H9 (cell line): ENCODE measurements around the gene TBCC. TPM values are rescaled to one million over a fixed set of nuclear protein-coding genes. Genes with fewer than 3 reads are reported as not detected.

Experiments
- DNase-seq: peaks from one replicate; pipeline ENCODE4 v3.0.0-alpha.2; 2017
- H2AFZ ChIP-seq: one replicate; pipeline ENCODE4 v1.6.1; 2013; ENCODE audit warnings: mild to moderate bottlenecking, low read length, control low read depth, moderate library complexity
- H2AK5ac ChIP-seq: 2 replicates; pipeline ENCODE4 v1.6.1; 2013; ENCODE audit warnings: low read length, control low read depth, mixed read lengths; ENCODE audit not compliant: insufficient read length
- H2BK120ac ChIP-seq: one replicate; pipeline ENCODE4 v1.6.1; 2013; ENCODE audit warnings: low read depth, mild to moderate bottlenecking, low read length, control low read depth, inconsistent platforms; ENCODE audit not compliant: poor library complexity, severe bottlenecking
- H2BK12ac ChIP-seq: 2 replicates; pipeline ENCODE4 v1.6.1; 2013; ENCODE audit warnings: low read length, control low read depth, mixed read lengths, low read depth; ENCODE audit not compliant: insufficient read length
- H2BK15ac ChIP-seq: 2 replicates; pipeline ENCODE4 v1.6.1; 2013; ENCODE audit warnings: low read depth, low read length, control low read depth
- H2BK20ac ChIP-seq: one replicate; pipeline ENCODE4 v1.6.1; 2013; ENCODE audit warnings: low read depth, mild to moderate bottlenecking, low read length, control low read depth, inconsistent platforms; ENCODE audit not compliant: poor library complexity, severe bottlenecking
- H2BK5ac ChIP-seq: 2 replicates; pipeline ENCODE4 v1.6.1; 2013; ENCODE audit warnings: low read length, control low read depth, mixed read lengths; ENCODE audit not compliant: insufficient read length
- H3K14ac ChIP-seq: 2 replicates; pipeline ENCODE4 v1.6.1; 2013; ENCODE audit warnings: low read length, control low read depth; ENCODE audit not compliant: insufficient read depth
- H3K18ac ChIP-seq: 2 replicates; pipeline ENCODE4 v1.6.1; 2013; ENCODE audit warnings: low read depth, mild to moderate bottlenecking, mixed read lengths, low read length, control low read depth; ENCODE audit not compliant: insufficient read length
- H3K23ac ChIP-seq: 2 replicates; pipeline ENCODE4 v1.6.1; 2013; ENCODE audit warnings: low read length, control low read depth, mixed read lengths, low read depth; ENCODE audit not compliant: insufficient read length
- H3K23me2 ChIP-seq: 2 replicates; pipeline ENCODE4 v1.6.1; 2013; ENCODE audit warnings: low read depth, mild to moderate bottlenecking, mixed read lengths, low read length, control low read depth; ENCODE audit not compliant: insufficient read length, poor library complexity, severe bottlenecking
- H3K27ac ChIP-seq: 2 replicates; pipeline ENCODE4 v1.5.1; 2013; ENCODE audit warnings: low read length, control low read depth, mixed read lengths, low read depth; ENCODE audit not compliant: insufficient read length
- H3K27me3 ChIP-seq: 2 replicates; pipeline ENCODE4 v1.6.1; 2013; ENCODE audit warnings: low read length, control low read depth, inconsistent platforms; ENCODE audit not compliant: insufficient read depth
- H3K4ac ChIP-seq: 2 replicates; pipeline ENCODE4 v1.6.1; 2013; ENCODE audit warnings: low read depth, mild to moderate bottlenecking, control low read depth, inconsistent platforms, low read length, moderate library complexity
- H3K4me1 ChIP-seq: 2 replicates; pipeline ENCODE4 v1.6.1; 2013; ENCODE audit warnings: low read length, control low read depth, inconsistent platforms; ENCODE audit not compliant: insufficient read depth
- H3K4me2 ChIP-seq: 2 replicates; pipeline ENCODE4 v1.6.1; 2013; ENCODE audit warnings: low read length, control low read depth, mixed read lengths; ENCODE audit not compliant: insufficient read length, insufficient read depth
- H3K56ac ChIP-seq: 2 replicates; pipeline ENCODE4 v1.6.1; 2013; ENCODE audit warnings: low read depth, mild to moderate bottlenecking, mixed read lengths, low read length, control low read depth; ENCODE audit not compliant: insufficient read length
- H3K79me1 ChIP-seq: 2 replicates; pipeline ENCODE4 v1.6.1; 2013; ENCODE audit warnings: low read depth, mild to moderate bottlenecking, moderate library complexity, low read length, control low read depth, inconsistent platforms; ENCODE audit not compliant: insufficient read depth, poor library complexity, severe bottlenecking
- H3K79me2 ChIP-seq: 2 replicates; pipeline ENCODE4 v1.6.1; 2013; ENCODE audit warnings: low read length, control low read depth, inconsistent platforms; ENCODE audit not compliant: insufficient read depth
- H3K9ac ChIP-seq: 2 replicates; pipeline ENCODE4 v1.6.1; 2013; ENCODE audit warnings: low read length, control low read depth, mixed read lengths; ENCODE audit not compliant: insufficient read length; ENCODE audit errors: extremely low read depth
- H3K9me3 ChIP-seq: one replicate; pipeline ENCODE4 v1.6.1; 2013; ENCODE audit warnings: low read depth, low read length, inconsistent platforms; ENCODE audit not compliant: control insufficient read depth
- H3T11ph ChIP-seq: one replicate; pipeline ENCODE4 v1.6.1; 2013; ENCODE audit warnings: mild to moderate bottlenecking, low read length, control low read depth, inconsistent platforms
- H4K20me1 ChIP-seq: one replicate; pipeline ENCODE4 v1.6.1; 2013; ENCODE audit not compliant: control insufficient read depth, insufficient read length, insufficient read depth
- H4K5ac ChIP-seq: 2 replicates; pipeline ENCODE4 v1.6.1; 2013; ENCODE audit warnings: low read depth, mild to moderate bottlenecking, mixed read lengths, low read length, control low read depth; ENCODE audit not compliant: insufficient read length
- H4K8ac ChIP-seq: replicated peaks from 2 replicates; pipeline ENCODE4 v1.6.1; 2013; ENCODE audit warnings: low read length, control low read depth, mixed read lengths, low read depth; ENCODE audit not compliant: insufficient read length
- H4K91ac ChIP-seq: 2 replicates; pipeline ENCODE4 v1.6.1; 2013; ENCODE audit warnings: low read depth, mild to moderate bottlenecking, moderate library complexity, mixed read lengths, low read length, control low read depth; ENCODE audit not compliant: insufficient read length
- H3K27ac Mint-ChIP-seq, 3 experiments: 2 replicates in 2 of 3; 3 replicates in 1 of 3; pipeline ENCODE4 v1.8.0; 2020 to 2021; ENCODE audit warnings: mixed read lengths in 3 of 3, mild to moderate bottlenecking in 1 of 3, moderate library complexity in 1 of 3
- H3K27me3 Mint-ChIP-seq: 2 replicates; pipeline ENCODE4 v1.8.0; 2021; ENCODE audit warnings: low read depth, mild to moderate bottlenecking, moderate library complexity, mixed read lengths
- H3K36me3 Mint-ChIP-seq, 3 experiments: 2 replicates in 2 of 3; 3 replicates in 1 of 3; pipeline ENCODE4 v1.8.0; 2020 to 2021; ENCODE audit warnings: low read depth in 3 of 3, mixed read lengths in 3 of 3; ENCODE audit not compliant: insufficient read depth in 1 of 3
- H3K4me1 Mint-ChIP-seq, 2 experiments: 2 replicates each; pipeline ENCODE4 v1.8.0; 2020; ENCODE audit warnings: mixed read lengths in 2 of 2
- H3K4me3 Mint-ChIP-seq, 2 experiments: 2 replicates in 1 of 2; 3 replicates in 1 of 2; pipeline ENCODE4 v1.8.0; 2020 to 2021; ENCODE audit warnings: mild to moderate bottlenecking in 2 of 2, mixed read lengths in 2 of 2, moderate library complexity in 1 of 2
- H3K9me3 Mint-ChIP-seq, 2 experiments: 2 replicates in 1 of 2; 3 replicates in 1 of 2; pipeline ENCODE4 v1.8.0; 2020; ENCODE audit warnings: mild to moderate bottlenecking in 2 of 2, mixed read lengths in 2 of 2, moderate library complexity in 1 of 2
- CTCF ChIP-seq: fragments of 200-600 bp; sonication (generic); conservative IDR thresholded peaks from 3 replicates; pipeline ENCODE4 v1.8.0; 2021; ENCODE audit warnings: antibody characterized with exemption, mild to moderate bottlenecking
- WGBS: extraction: QIAGEN DNeasy Blood & Tissue Kit; methylation state at CpG from one replicate; pipeline ENCODE4 v1.1.7; 2013; ENCODE audit warnings: missing lambda C conversion rate, low lambda C conversion rate, mixed read lengths; ENCODE audit not compliant: insufficient read length; ENCODE audit errors: extremely low coverage; 5-methylcytosine and 5-hydroxymethylcytosine counted together
- total RNA-seq: library from RNA; stranded (reverse); gene quantifications from 2 replicates; pipeline ENCODE4 v1.2.1, GENCODE V29; 2021

TBCC gene
- total RNA-seq, 1 experiment from 2014 or later = 25.6 TPM

- no peaks in the 10 kb centered on the region for H3K9me3 ChIP-seq
- H3T11ph ChIP-seq = no peak overlapping the region
- TF ChIP-seq CTCF = no peak
- H3K4me2 ChIP-seq = no peak overlapping the region
- H2BK20ac ChIP-seq = peak overlapping the region; percentile 6
- H4K5ac ChIP-seq = no peak overlapping the region
- H3K4me1 Mint-ChIP-seq = peaks cover 3% of the 10 kb centered on the region in 2 experiments; a peak in 3 of 4 replicates
- H4K91ac ChIP-seq = no peak overlapping the region
- H2BK12ac ChIP-seq = no peak overlapping the region
- H3K27ac Mint-ChIP-seq = no peak overlapping the region
- no peak overlapping the region for H2BK120ac ChIP-seq
- no peak overlapping the region for H3K27ac ChIP-seq
- no peaks in the 10 kb centered on the region for H3K23me2 ChIP-seq
- no peaks in the 10 kb centered on the region for H3K4me1 ChIP-seq
- H3K79me1 ChIP-seq = no peaks in the 10 kb centered on the region
- H3K14ac ChIP-seq = no peak overlapping the region
- no peaks in the 10 kb centered on the region for H3K27me3 Mint-ChIP-seq
- H3K4ac ChIP-seq = no peak overlapping the region
- H2BK5ac ChIP-seq = no peak overlapping the region
- H3K23ac ChIP-seq = no peak overlapping the region
- no peak overlapping the region for H3K4me3 Mint-ChIP-seq
- H4K8ac ChIP-seq = no peak overlapping the region
- no peak overlapping the region for H2AFZ ChIP-seq
- no peak for DNase-seq
- H3K18ac ChIP-seq = no peak overlapping the region
- H2AK5ac ChIP-seq = no peak overlapping the region
- H3K36me3 Mint-ChIP-seq = peaks cover 0 to 4% (median 0%) of the 10 kb centered on the region in 3 experiments; a peak in 1 of 7 replicates
- no CpG with 5 or more reads among the region's 3 CpGs for WGBS
- no peak overlapping the region for H3K56ac ChIP-seq
- no peaks in the 10 kb centered on the region for H3K27me3 ChIP-seq
- H2BK15ac ChIP-seq = no peak overlapping the region
- H3K9ac ChIP-seq = no peak overlapping the region
- H3K9me3 Mint-ChIP-seq = no peaks in the 10 kb centered on the region; a peak in 2 of 5 replicates
- no peaks in the 10 kb centered on the region for H4K20me1 ChIP-seq
- no peaks in the 10 kb centered on the region for H3K79me2 ChIP-seq
Observed at GRCh38 chr6:42729731-42730130, 16.2 kb downstream of the TBCC start.
